ENCODE results near the gene ULK4.

- TF ChIP-seq, protein P1, sequence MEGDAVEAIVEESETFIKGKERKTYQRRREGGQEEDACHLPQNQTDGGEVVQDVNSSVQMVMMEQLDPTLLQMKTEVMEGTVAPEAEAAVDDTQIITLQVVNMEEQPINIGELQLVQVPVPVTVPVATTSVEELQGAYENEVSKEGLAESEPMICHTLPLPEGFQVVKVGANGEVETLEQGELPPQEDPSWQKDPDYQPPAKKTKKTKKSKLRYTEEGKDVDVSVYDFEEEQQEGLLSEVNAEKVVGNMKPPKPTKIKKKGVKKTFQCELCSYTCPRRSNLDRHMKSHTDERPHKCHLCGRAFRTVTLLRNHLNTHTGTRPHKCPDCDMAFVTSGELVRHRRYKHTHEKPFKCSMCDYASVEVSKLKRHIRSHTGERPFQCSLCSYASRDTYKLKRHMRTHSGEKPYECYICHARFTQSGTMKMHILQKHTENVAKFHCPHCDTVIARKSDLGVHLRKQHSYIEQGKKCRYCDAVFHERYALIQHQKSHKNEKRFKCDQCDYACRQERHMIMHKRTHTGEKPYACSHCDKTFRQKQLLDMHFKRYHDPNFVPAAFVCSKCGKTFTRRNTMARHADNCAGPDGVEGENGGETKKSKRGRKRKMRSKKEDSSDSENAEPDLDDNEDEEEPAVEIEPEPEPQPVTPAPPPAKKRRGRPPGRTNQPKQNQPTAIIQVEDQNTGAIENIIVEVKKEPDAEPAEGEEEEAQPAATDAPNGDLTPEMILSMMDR (conservative IDR thresholded peaks at IDR 0.05; ENCODE audit: low read length) = no peak
- TF ChIP-seq EZH2phosphoT487 (IDR thresholded peaks at IDR 0.05; ENCODE audit: borderline replicate concordance) = no peak
Observed at GRCh38 chr3:41601404-41601987, 360.4 kb downstream of the ULK4 start.
